Renal pelvis (tissue), 4 donors: Measurements from ENCODE around the gene DST. TPM values are rescaled to one million over a fixed set of nuclear protein-coding genes. Genes with fewer than 3 reads are reported as not detected.

ENCODE experiments used
- DNase-seq: peaks from one replicate; pipeline ENCODE4 v3.0.0-alpha.2; 2013
- polyA plus RNA-seq, 3 donors: library from polyadenylated mRNA; unstranded; fragments of 120-200 nt; gene quantifications; one replicate each; pipeline ENCODE4 v1.2.1, GENCODE V29; 2013; ENCODE audit not compliant: insufficient read length in 3 of 3

The DST gene
- polyA plus RNA-seq, 3 donors, result 197 to 211 (median 198) TPM

- no peak for DNase-seq
Measured at GRCh38 chr6:56444855-56445254, 197.8 kb downstream of the DST start.

DNA sequence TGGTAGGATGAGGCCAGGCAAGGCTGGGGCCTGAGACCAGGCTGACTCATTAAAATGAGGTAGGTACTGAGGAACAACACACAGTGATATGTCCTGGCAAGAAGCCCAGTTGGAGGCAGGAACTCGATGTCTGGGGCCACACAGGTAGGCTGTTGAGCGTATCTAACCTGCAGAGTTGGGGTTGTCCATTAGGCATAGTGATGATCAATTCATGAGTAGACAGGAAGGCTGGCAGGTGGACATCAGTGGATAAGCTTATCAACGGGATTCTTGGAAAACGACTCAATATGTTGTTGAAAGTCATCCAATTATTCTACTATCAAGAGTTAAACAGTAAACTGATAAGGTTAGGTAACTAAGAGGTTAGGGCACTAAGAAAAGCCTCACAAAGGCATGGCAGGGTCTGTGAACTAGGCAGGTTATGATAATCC lies 202.1 kb downstream of the DST start:
- DNase-seq, result no peak

DNA sequence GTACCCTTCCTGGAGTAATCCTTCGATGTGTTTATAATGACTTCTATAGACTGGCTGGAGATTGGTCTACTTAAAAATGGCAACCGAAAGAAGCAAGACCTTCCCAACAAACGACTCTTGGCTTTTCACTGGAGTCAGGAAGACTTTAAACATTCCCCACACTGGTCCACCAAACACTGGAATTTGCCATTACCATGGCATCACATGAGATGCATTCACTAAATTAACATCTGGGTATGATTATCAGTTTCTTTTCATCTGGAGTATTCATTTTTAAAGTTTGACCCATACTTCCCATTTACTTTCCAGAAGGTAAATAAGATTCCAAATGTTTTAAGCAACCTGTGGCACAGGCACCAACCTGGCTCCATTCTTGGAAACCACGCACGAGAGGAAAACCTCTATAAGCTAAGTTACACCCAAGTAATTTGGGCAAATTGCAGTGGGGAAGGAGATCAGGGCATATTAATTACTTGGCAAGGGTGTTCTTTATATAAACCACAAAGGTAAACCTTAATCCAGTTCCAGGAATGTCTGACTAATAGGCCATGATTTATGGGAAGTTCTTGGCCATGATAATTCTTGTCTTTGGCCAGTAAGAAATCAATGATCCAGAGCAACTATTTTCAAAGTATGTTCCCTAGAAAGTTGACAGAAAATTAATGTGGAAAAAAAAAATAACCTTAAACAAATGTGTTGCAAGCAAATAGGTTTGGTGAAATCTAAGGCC lies 205.4 kb downstream of the DST start:
- DNase-seq, result no peak

GRCh38 chr6:56435754-56436153 lies 206.9 kb downstream of the DST start:
- DNase-seq, result no peak

GRCh38 chr6:56435326-56435725 lies 207.4 kb downstream of the DST start:
- DNase-seq, result no peak

GRCh38 chr6:56434606-56435005 lies 208.1 kb downstream of the DST start:
- DNase-seq, result no peak

DNA sequence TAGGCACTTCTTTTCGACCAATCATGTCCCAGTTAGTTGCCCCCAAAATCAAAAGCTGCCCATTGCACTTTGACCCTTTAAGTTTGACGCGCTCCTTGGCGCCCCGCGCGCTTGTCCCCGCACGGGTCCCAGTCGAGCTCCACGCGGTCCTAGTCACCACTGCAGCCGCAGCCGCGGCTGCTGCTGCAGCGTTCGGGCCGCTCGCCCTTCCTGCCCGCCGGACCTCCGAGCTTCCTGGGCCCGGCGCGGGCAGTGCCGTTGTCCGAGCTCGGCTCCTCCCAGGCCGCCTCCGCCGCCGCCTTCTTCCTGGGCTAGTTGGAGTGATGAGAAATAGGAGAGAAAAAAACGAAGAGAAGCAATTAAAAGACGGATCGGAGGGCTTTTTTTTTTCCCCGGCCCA lies 209.6 kb downstream of the DST start:
- DNase-seq, result no peak

DNA sequence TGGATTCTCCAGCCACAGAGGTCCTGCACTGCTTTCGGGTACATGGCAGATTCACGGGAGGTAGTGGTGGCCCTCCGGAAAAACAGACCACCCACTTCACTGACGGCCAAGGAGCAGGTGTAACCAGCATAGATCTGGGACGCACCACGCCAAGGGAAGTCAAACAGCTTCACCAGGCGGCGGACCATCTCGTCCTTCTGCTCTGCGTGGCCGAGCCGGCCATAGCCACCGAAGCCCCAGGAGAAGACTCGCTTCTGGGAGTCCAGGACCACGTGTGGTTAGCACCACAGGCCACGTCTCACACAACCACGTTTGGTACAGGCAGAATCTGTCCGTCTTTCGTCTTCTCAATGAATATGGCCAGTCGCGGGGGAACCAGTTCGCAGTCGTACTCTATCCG lies 210.5 kb downstream of the DST start:
- DNase-seq, result no peak

DNA sequence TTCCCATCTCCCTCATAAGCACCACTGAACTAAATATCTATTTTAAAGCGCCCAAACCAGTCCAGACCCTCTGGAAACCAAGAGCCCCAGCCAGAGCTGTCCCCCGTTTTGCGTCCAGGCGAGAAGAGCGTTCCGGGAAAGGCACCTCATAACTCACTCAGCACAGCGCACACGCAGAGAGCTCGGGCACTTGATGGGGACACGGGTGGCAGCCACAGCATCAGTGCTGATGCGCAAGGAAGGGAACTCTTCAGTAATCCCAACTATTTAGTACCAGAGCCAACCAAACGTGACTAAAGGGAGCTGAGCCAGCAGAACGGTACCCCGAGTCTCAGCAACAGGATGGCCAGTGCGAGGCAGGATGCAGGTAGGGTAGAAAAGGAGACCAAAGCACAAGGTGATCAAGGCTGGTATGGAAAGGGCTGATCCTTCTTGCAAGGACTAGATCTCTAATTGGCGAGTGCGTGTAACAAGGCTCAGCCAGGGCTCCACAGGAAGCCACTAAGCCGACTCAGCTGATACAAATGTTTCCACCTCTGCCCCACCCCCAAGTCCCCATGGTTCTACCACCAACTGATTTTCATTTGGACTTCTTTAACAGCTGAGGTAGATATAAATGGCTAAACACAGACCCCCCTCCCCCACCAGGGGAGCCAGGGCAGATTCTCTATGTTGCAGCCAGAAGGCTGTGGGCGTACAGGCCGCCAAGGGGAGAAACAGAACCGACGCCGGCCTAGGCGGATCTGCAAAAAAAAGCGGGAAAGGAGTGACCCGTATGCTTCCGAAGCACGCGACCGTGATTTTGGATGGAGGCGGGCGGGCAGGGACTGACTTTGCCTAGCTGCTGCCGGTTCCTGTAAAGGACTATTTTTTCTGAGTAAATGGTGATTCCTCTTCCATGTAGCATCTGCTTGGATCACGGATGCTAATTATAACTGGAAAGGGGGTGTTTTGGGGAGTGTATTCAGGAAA lies 211.8 kb downstream of the DST start:
- DNase-seq, result no peak

DNA sequence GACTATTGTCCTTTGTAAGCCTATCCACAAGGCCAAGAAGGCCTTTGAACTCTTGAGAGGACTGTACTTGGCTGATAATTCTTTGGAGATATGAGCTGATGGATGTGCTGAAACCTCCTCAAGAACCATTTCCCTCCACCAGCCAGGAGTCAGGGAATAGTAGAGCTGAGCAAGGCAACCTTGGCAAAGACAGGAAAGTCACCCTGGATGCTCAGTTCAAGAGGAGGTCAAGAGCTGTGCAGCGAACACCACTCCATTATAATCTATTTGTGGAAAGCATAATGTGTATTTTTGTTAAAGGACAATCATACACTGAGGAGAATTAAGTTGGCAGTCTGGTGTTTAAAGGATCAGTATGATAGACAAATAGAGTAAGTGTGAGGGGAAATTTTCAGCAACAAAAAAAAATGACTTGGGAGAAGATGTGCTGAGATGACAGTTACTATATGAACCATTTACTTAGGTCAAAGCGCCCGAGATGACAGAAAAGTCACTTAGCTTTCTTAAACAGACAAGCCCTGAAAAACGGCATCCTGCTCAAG lies 218.1 kb downstream of the DST start:
- no peak for DNase-seq

DNA sequence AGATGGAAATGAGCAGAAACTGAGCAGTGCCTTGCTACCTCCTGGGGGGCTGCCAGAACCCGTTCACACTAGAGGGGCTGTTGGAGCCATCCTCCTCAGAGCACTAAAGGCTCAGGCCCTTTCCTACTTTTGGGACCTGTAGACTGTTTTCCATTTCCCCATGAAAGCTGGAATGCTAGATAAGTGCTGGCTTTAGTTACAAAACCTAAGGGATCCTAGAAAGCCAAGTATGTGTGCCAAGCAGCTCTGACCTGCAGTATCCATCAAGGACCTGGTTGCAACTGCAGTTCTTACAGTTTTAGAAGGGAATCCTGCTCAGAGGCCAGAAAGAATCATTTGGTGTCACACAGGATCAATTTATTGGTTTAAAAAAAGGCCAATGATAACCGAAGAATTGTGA lies 218.6 kb downstream of the DST start:
- no peak for DNase-seq

- DNase-seq, result no peak
Measured at GRCh38 chr6:56420296-56420695, 222.4 kb downstream of the DST start.

GRCh38 chr6:56419191-56419590 lies 223.5 kb downstream of the DST start:
- DNase-seq, result no peak

- DNase-seq, result no peak
Measured at GRCh38 chr6:56417823-56418222, 224.9 kb downstream of the DST start.

DNA sequence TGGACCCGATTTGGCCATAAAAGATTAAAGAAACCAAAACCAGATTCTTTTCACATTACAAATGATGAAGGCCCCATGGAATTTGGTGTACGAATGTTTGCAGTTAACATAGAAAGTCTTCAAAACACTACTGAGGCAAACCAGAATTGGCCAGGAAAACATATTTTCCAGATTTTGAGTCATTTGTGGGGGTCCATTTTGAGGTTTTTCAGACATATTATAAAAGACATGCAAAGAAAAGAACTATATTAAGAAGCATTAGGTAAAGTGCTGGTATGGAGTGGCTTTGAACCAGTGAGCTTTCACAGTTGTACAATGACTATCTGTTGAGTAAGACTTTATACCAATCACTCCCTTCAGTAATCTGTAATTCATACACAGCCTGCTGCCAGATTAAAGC lies 226.4 kb downstream of the DST start:
- no peak for DNase-seq

DNA sequence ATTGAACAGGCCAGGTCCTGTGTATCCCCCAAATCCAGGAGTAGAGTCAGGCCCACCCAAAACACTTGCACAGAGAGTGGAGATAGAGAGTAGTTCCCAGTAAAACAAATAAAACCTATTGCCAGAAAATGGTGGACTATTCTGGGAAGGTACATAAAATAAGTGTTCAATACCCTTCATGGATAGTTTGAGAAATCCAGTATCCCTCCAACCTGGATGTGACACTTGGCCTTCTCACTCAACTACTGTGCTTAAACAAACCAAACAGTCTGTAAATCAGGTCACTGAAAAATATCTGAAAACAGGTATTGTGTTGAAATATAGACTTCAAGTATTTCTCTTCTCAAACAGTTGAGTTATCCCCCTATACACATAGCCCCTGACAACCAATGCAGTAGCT lies 233.7 kb downstream of the DST start:
- DNase-seq, result no peak
